Sigmoid colon (tissue), 4 donors: Measurements from ENCODE around the gene STON2.

Source experiments
- CTCF ChIP-seq, 4 experiments: fragments of 450-650 bp in 3 of 4; fragments of 200-600 bp in 1 of 4; IDR thresholded peaks; one replicate each; pipeline ENCODE4 v1.5.1; 2016 to 2019; ENCODE audit warnings: antibody characterized with exemption in 4 of 4, mild to moderate bottlenecking in 3 of 4, moderate library complexity in 2 of 4
- EP300 ChIP-seq, 4 donors: sonication (generic); formaldehyde crosslinking; IDR thresholded peaks; one replicate each; pipeline ENCODE4 v1.6.1; 2017; ENCODE audit warnings: antibody characterized with exemption in 4 of 4
- POLR2A ChIP-seq, 2 donors: fragments of 450-650 bp; IDR thresholded peaks; one replicate each; pipeline ENCODE4 v1.6.1; 2016; ENCODE audit warnings: antibody characterized with exemption in 2 of 2, mild to moderate bottlenecking in 2 of 2, moderate library complexity in 2 of 2
- POLR2AphosphoS5 ChIP-seq, 4 donors: sonication (generic); formaldehyde crosslinking; IDR thresholded peaks; one replicate each; pipeline ENCODE4 v1.6.1; 2017; ENCODE audit warnings: antibody characterized with exemption in 4 of 4

GRCh38 chr14:81235096-81235495 lies 165.0 kb downstream of the STON2 start:
- TF ChIP-seq EP300 (IDR thresholded peaks at IDR 0.05): no peak
- TF ChIP-seq POLR2AphosphoS5 (IDR thresholded peaks at IDR 0.05): no peak
- no peak for TF ChIP-seq POLR2A (IDR thresholded peaks at IDR 0.05)
- TF ChIP-seq CTCF (IDR thresholded peaks at IDR 0.05): no peak
